NT2/D1 (cell line): Measurements from ENCODE around the gene ILK.

ENCODE experiments used
- YY1 ChIP-seq: IDR thresholded peaks from 2 replicates; pipeline ENCODE4 v1.6.1; 2011; ENCODE audit not compliant: insufficient read length, insufficient read depth
- ZNF274 ChIP-seq: IDR thresholded peaks from 2 replicates; pipeline ENCODE4 v1.6.1; 2011; ENCODE audit warnings: mild to moderate bottlenecking, low read depth, low read length

GRCh38 chr11:6609502-6610015 lies 6.0 kb downstream of the ILK start:
- TF ChIP-seq YY1 (no peak), ZNF274 (no peak)
